ENCODE measurements around the gene AFDN. TPM values are rescaled to one million over a fixed set of nuclear protein-coding genes. Genes with fewer than 3 reads are reported as not detected.

AFDN gene
- total and polyA plus RNA-seq, 9 donors = 29.7 to 60.3 (median 48.8) TPM

GRCh38 chr6:168016176-168016620 lies 189.5 kb downstream of the AFDN start:
- no peaks in the 10 kb centered on the region for H3K36me3 ChIP-seq (ENCODE audit: control insufficient read depth, insufficient read depth, low read length)
- no peak overlapping the region for H3K4me3 ChIP-seq (ENCODE audit: low read length)
- H3K27me3 ChIP-seq (ENCODE audit: control insufficient read depth, insufficient read depth, low read length) = no peaks in the 10 kb centered on the region
- WGBS (ENCODE audit: insufficient coverage) = 54% methylated on average over 13 of the region's 18 CpGs
- no peak for DNase-seq
- peaks cover 11% of the 10 kb centered on the region for H3K9me3 ChIP-seq (replicated peaks; ENCODE audit: control insufficient read depth, low read depth, low read length)
- H3K27ac ChIP-seq (ENCODE audit: low read length) = no peak overlapping the region
- peaks cover 17% of the 10 kb centered on the region for H3K4me1 ChIP-seq (ENCODE audit: control insufficient read depth, insufficient read depth, low read length)

GRCh38 chr6:168016721-168017525 lies 190.2 kb downstream of the AFDN start:
- H3K9me3 ChIP-seq (replicated peaks; ENCODE audit: control insufficient read depth, low read depth, low read length) = peaks cover 6% of the 10 kb centered on the region
- no peaks in the 10 kb centered on the region for H3K36me3 ChIP-seq (ENCODE audit: control insufficient read depth, insufficient read depth, low read length)
- no peak overlapping the region for H3K27ac ChIP-seq (ENCODE audit: low read length)
- H3K4me3 ChIP-seq (ENCODE audit: low read length) = no peak overlapping the region
- no peaks in the 10 kb centered on the region for H3K27me3 ChIP-seq (ENCODE audit: control insufficient read depth, insufficient read depth, low read length)
- WGBS (ENCODE audit: insufficient coverage) = 61% methylated on average over 9 of the region's 18 CpGs
- peaks cover 17% of the 10 kb centered on the region for H3K4me1 ChIP-seq (ENCODE audit: control insufficient read depth, insufficient read depth, low read length)
- peak; percentile 76 for DNase-seq

- WGBS (ENCODE audit: insufficient coverage) = 48% methylated on average over 6 of the region's 11 CpGs
- H3K27ac ChIP-seq (ENCODE audit: low read length) = no peak overlapping the region
- no peaks in the 10 kb centered on the region for H3K36me3 ChIP-seq (ENCODE audit: control insufficient read depth, insufficient read depth, low read length)
- DNase-seq = no peak
- H3K4me1 ChIP-seq (ENCODE audit: control insufficient read depth, insufficient read depth, low read length) = peaks cover 17% of the 10 kb centered on the region
- peaks cover 1% of the 10 kb centered on the region for H3K9me3 ChIP-seq (replicated peaks; ENCODE audit: control insufficient read depth, low read depth, low read length)
- no peak overlapping the region for H3K4me3 ChIP-seq (ENCODE audit: low read length)
- H3K27me3 ChIP-seq (ENCODE audit: control insufficient read depth, insufficient read depth, low read length) = no peaks in the 10 kb centered on the region
Measured at GRCh38 chr6:168017629-168018028, 190.9 kb downstream of the AFDN start.

- Histone ChIP-seq H3K27me3 (ENCODE audit: control insufficient read depth, insufficient read depth, low read length) (no peaks in the 10 kb centered on the region), H3K9me3 (replicated peaks; ENCODE audit: control insufficient read depth, low read depth, low read length) (no peaks in the 10 kb centered on the region), H3K4me1 (ENCODE audit: control insufficient read depth, insufficient read depth, low read length) (peaks cover 17% of the 10 kb centered on the region), H3K4me3 (ENCODE audit: low read length) (no peak overlapping the region), H3K27ac (ENCODE audit: low read length) (no peak overlapping the region), H3K36me3 (ENCODE audit: control insufficient read depth, insufficient read depth, low read length) (no peaks in the 10 kb centered on the region)
- WGBS (ENCODE audit: insufficient coverage) = 69% methylated on average over 10 of the region's 15 CpGs
- DNase-seq = no peak
Measured at GRCh38 chr6:168018664-168019063, 192.0 kb downstream of the AFDN start.

GRCh38 chr6:168020242-168020641 lies 193.5 kb downstream of the AFDN start:
- H3K27me3 ChIP-seq (ENCODE audit: control insufficient read depth, insufficient read depth, low read length) = no peaks in the 10 kb centered on the region
- no peaks in the 10 kb centered on the region for H3K9me3 ChIP-seq (replicated peaks; ENCODE audit: control insufficient read depth, low read depth, low read length)
- no peak overlapping the region for H3K4me3 ChIP-seq (ENCODE audit: low read length)
- H3K36me3 ChIP-seq (ENCODE audit: control insufficient read depth, insufficient read depth, low read length) = no peaks in the 10 kb centered on the region
- H3K27ac ChIP-seq (ENCODE audit: low read length) = no peak overlapping the region
- DNase-seq = no peak
- peaks cover 12% of the 10 kb centered on the region for H3K4me1 ChIP-seq (ENCODE audit: control insufficient read depth, insufficient read depth, low read length)
- WGBS (ENCODE audit: insufficient coverage) = 80% methylated on average over 1 of the region's 8 CpGs

GRCh38 chr6:168021581-168021980 lies 194.9 kb downstream of the AFDN start:
- Histone ChIP-seq H3K36me3 (ENCODE audit: control insufficient read depth, insufficient read depth, low read length) (no peaks in the 10 kb centered on the region), H3K4me3 (ENCODE audit: low read length) (no peak overlapping the region), H3K27me3 (ENCODE audit: control insufficient read depth, insufficient read depth, low read length) (no peaks in the 10 kb centered on the region), H3K4me1 (ENCODE audit: control insufficient read depth, insufficient read depth, low read length) (peaks cover 3% of the 10 kb centered on the region), H3K9me3 (replicated peaks; ENCODE audit: control insufficient read depth, low read depth, low read length) (no peaks in the 10 kb centered on the region), H3K27ac (ENCODE audit: low read length) (no peak overlapping the region)
- WGBS (ENCODE audit: insufficient coverage) = 60% methylated on average over 2 of the region's 5 CpGs
- no peak for DNase-seq

Other genes starting within 250 kb of the AFDN start
- 1.8 TPM for gene KIF25, start 170.8 kb downstream of the AFDN start, total RNA-seq
- 1 to 10 TPM in 1 of 8 donors, under 1 TPM in 7; 0.24 to 1.8 (median 0.68) TPM for gene KIF25, start 170.8 kb downstream of the AFDN start, polyA plus RNA-seq (ENCODE audit: insufficient read depth in 1 of 8, insufficient read length in 8 of 8, low replicate concordance in 1 of 8)

Data from muscle of leg (tissue), 11 donors.